Keratinocyte (primary cell): Measurements from ENCODE around the gene GJD4. TPM values are rescaled to one million over a fixed set of nuclear protein-coding genes. Genes with fewer than 3 reads are reported as not detected.

Experiments
- DNase-seq: peaks from one replicate; pipeline ENCODE4 v3.0.0-alpha.2; 2011; ENCODE audit warnings: low read depth, missing footprints, low spot score
- FAIRE-seq: peaks from 2 replicates; lab custom pipeline; 2011; peaks lifted over from hg19 to GRCh38; lab: Jason Lieb, UNC
- H2AFZ ChIP-seq: 2 replicates; pipeline ENCODE4 v1.6.0; 2012; ENCODE audit warnings: low read length, control low read depth, inconsistent platforms; ENCODE audit not compliant: control insufficient read depth
- H3K27ac ChIP-seq: 2 replicates; pipeline ENCODE4 v1.5.1; 2011; ENCODE audit warnings: low read length; ENCODE audit not compliant: control insufficient read depth, insufficient read depth
- H3K27me3 ChIP-seq: 3 replicates; pipeline ENCODE4 v1.6.0; 2011; ENCODE audit warnings: low read length; ENCODE audit not compliant: control insufficient read depth, insufficient read depth; ENCODE audit errors: extremely low read depth
- H3K36me3 ChIP-seq, 2 experiments: 2 replicates in 1 of 2; 3 replicates in 1 of 2; pipeline ENCODE4 v1.5.1; 2011; ENCODE audit warnings: low read length in 2 of 2, mild to moderate bottlenecking in 1 of 2; ENCODE audit not compliant: control insufficient read depth in 2 of 2, insufficient read depth in 2 of 2; ENCODE audit errors: extremely low read depth in 1 of 2
- H3K4me1 ChIP-seq: 3 replicates; pipeline ENCODE4 v1.5.1; 2011; ENCODE audit warnings: low read length; ENCODE audit not compliant: control insufficient read depth, insufficient read depth; ENCODE audit errors: extremely low read depth
- H3K4me2 ChIP-seq: 3 replicates; pipeline ENCODE4 v1.6.0; 2011; ENCODE audit warnings: low read depth, low read length; ENCODE audit not compliant: control insufficient read depth, insufficient read depth; ENCODE audit errors: extremely low read depth
- H3K4me3 ChIP-seq, 3 experiments: fragments of 200-600 bp in 1 of 3; sonication (generic) in 1 of 3; 2 replicates in 2 of 3; 3 replicates in 1 of 3; pipeline ENCODE4 v1.5.1; 2011 to 2016; ENCODE audit warnings: low read length in 3 of 3, mild to moderate bottlenecking in 3 of 3, control low read depth in 2 of 3, inconsistent platforms in 1 of 3, low read depth in 1 of 3, mixed read lengths in 1 of 3, mixed run types in 1 of 3, moderate library complexity in 1 of 3; ENCODE audit not compliant: control insufficient read depth in 2 of 3, insufficient read depth in 2 of 3; ENCODE audit errors: extremely low read depth in 1 of 3
- H3K79me2 ChIP-seq: 2 replicates; pipeline ENCODE4 v1.6.0; 2012; ENCODE audit warnings: low read length; ENCODE audit not compliant: control insufficient read depth, insufficient read depth
- H3K9ac ChIP-seq: 3 replicates; pipeline ENCODE4 v1.6.0; 2011; ENCODE audit warnings: low read length; ENCODE audit not compliant: control insufficient read depth, insufficient read depth; ENCODE audit errors: extremely low read depth
- H3K9me1 ChIP-seq: 3 replicates; pipeline ENCODE4 v1.6.0; 2011; ENCODE audit warnings: low read length; ENCODE audit not compliant: control insufficient read depth, insufficient read depth; ENCODE audit errors: extremely low read depth
- H3K9me3 ChIP-seq: 2 replicates; pipeline ENCODE4 v1.5.1; 2012; ENCODE audit warnings: low read depth, low read length; ENCODE audit not compliant: control insufficient read depth
- H4K20me1 ChIP-seq: 3 replicates; pipeline ENCODE4 v1.6.0; 2011; ENCODE audit warnings: low read length; ENCODE audit not compliant: control insufficient read depth, insufficient read depth; ENCODE audit errors: extremely low read depth
- EZH2 ChIP-seq: IDR thresholded peaks from one replicate; pipeline ENCODE4 v1.6.1; 2012; ENCODE audit warnings: inconsistent platforms, mild to moderate bottlenecking, low read length, moderate library complexity
- dilution Hi-C: fragments of 300-500 bp; cut with MboI; formaldehyde crosslinking; loops from one replicate; pipeline ENCODE4 v1.7.0; 2020; ENCODE audit warnings: low sequenced_read_pairs; ENCODE audit not compliant: extremely low pct_ligation_motif_present
- polyA plus RNA-seq, 5 experiments: library from polyadenylated mRNA; depleted of rRNA in 3 of 5; stranded (reverse) in 3 of 5; stranded (forward) in 1 of 5; unstranded in 1 of 5; fragments of >200 nt; gene quantifications; 1 replicate in 1 of 5; 2 replicates in 3 of 5; 3 replicates in 1 of 5; pipeline versions ENCODE4 v1.2.1 to v1.2.3, GENCODE V29; 2011 to 2012; ENCODE audit warnings: missing spikeins in 2 of 5, low read depth in 1 of 5, low replicate concordance in 1 of 5
- TF ChIP-seq, protein P1 (sequence below), 3 experiments: IDR thresholded peaks in 1 of 3; conservative IDR thresholded peaks in 1 of 3; optimal IDR thresholded peaks in 1 of 3; 2 replicates in 2 of 3; 3 replicates in 1 of 3; pipeline versions ENCODE3 to v1.5.1; 2011; ENCODE audit warnings: low read length in 3 of 3, mild to moderate bottlenecking in 3 of 3, moderate library complexity in 2 of 3, control low read depth in 1 of 3, inconsistent platforms in 1 of 3; ENCODE audit not compliant: insufficient read depth in 2 of 3; ENCODE audit errors: extremely low read depth in 1 of 3

GJD4 gene
- polyA plus RNA-seq, 1 donor (not counting 4 experiments of a cell fraction or from before 2014, with no cell fraction given): not detected

DNA sequence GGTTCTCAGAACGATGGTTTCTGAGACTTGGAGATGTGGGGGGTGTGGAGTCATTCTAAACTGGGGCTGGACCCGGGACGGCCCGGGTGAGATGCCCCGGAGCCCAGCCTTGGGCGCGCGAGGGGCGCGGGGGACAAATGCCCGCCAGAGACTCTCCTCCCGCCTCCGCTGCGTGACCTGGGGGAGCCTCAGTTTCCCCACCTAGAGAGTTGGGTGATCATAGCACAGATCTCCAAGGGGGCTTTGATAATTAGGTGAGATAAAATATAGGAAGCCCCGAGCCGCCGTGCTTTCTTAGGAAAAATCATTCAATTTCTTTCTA is 37.6 kb downstream of the GJD4 start:
- Histone ChIP-seq H2AFZ (peak overlapping the region; percentile 99), H3K27me3 (peaks cover 5% of the 10 kb centered on the region), H3K9me3 (no peaks in the 10 kb centered on the region), H3K36me3 (no peaks in the 10 kb centered on the region), H4K20me1 (no peaks in the 10 kb centered on the region), H3K9me1 (no peaks in the 10 kb centered on the region), H3K4me1 (peaks cover 16% of the 10 kb centered on the region), H3K79me2 (peaks cover 3% of the 10 kb centered on the region), H3K4me2 (peak overlapping the region; percentile 94), H3K27ac (no peak overlapping the region), H3K9ac (peak overlapping the region; percentile 62), H3K4me3 (peak overlapping the region; percentile 65 to 81 (median 78))
- FAIRE-seq: no peak
- no peak for DNase-seq
- TF ChIP-seq EZH2: no peak
- TF ChIP-seq, protein P1, sequence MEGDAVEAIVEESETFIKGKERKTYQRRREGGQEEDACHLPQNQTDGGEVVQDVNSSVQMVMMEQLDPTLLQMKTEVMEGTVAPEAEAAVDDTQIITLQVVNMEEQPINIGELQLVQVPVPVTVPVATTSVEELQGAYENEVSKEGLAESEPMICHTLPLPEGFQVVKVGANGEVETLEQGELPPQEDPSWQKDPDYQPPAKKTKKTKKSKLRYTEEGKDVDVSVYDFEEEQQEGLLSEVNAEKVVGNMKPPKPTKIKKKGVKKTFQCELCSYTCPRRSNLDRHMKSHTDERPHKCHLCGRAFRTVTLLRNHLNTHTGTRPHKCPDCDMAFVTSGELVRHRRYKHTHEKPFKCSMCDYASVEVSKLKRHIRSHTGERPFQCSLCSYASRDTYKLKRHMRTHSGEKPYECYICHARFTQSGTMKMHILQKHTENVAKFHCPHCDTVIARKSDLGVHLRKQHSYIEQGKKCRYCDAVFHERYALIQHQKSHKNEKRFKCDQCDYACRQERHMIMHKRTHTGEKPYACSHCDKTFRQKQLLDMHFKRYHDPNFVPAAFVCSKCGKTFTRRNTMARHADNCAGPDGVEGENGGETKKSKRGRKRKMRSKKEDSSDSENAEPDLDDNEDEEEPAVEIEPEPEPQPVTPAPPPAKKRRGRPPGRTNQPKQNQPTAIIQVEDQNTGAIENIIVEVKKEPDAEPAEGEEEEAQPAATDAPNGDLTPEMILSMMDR (optimal IDR thresholded peaks at IDR 0.05 in 1 of 3, IDR thresholded peaks at IDR 0.05 in 1 of 3, conservative IDR thresholded peaks at IDR 0.05 in 1 of 3; ENCODE audit: extremely low read depth in 1 of 3, insufficient read depth in 2 of 3, low read length in 3 of 3): no peak
- dilution Hi-C loops: loop anchor here (25.0 kb wide), 1 partner anchor 1145 kb away; no protein-coding TSS in a partner anchor

DNA sequence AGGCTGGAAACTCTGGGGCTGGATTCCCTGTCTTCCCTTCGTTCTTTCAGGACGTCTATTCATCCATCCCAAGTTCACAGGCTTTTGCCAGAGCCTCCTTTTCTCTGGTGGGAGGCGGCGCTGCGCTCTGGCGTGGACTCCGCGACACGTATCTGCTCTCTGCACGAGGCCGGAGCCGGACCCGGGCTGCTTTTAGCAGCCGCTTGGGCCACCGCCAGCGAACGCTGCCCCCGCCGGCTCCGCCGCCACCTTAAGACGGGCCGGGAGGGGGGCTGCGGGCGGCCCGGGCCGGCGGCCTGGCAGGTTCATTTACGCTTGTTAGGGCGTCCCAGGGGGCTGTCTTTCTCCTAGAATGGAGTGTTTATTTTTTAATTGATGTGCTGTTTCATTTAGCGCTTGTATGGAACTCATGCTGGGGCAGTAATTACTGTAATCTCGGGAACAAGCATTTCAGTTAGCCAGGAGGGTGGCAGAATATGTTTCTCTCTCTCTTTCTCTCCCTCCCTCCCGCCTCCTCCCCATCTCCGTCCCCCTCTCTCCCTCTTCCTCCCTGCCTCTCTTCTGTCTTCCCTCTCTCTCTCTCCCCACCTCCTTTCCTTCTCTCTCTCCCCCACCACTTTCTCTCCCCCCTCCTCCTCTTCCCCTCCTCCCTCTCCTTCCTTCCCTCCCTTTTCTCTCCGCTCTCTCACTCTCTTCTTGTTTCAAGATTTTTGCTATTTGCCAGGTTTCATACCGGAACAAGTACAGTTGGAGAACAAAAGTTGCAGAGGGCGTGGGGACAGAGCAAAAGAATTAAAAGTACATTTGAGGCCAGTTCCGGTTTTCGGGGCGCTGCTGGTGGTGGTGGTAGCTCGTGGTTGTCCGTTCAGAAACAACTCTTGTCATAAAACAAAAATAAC is 38.3 kb downstream of the GJD4 start:
- peak overlapping the region; percentile 73 for H2AFZ ChIP-seq
- no peak for FAIRE-seq
- H3K79me2 ChIP-seq: peaks cover 3% of the 10 kb centered on the region
- peaks cover 16% of the 10 kb centered on the region for H3K4me1 ChIP-seq
- peaks cover 5% of the 10 kb centered on the region for H3K27me3 ChIP-seq
- H4K20me1 ChIP-seq: no peaks in the 10 kb centered on the region
- H3K27ac ChIP-seq: no peak overlapping the region
- no peaks in the 10 kb centered on the region for H3K9me1 ChIP-seq
- peak; percentile 29 for TF ChIP-seq EZH2
- TF ChIP-seq, protein P1 (optimal IDR thresholded peaks at IDR 0.05 in 1 of 3, IDR thresholded peaks at IDR 0.05 in 1 of 3, conservative IDR thresholded peaks at IDR 0.05 in 1 of 3; ENCODE audit: extremely low read depth in 1 of 3, insufficient read depth in 2 of 3, low read length in 3 of 3): no peak
- H3K4me2 ChIP-seq: peak overlapping the region; percentile 94
- peak overlapping the region; percentile 62 for H3K9ac ChIP-seq
- dilution Hi-C loops: loop anchor here (25.0 kb wide), 1 partner anchor 1144 kb away; no protein-coding TSS in a partner anchor
- no peaks in the 10 kb centered on the region for H3K36me3 ChIP-seq
- no peak for DNase-seq
- no peaks in the 10 kb centered on the region for H3K9me3 ChIP-seq
- H3K4me3 ChIP-seq: peak overlapping the region; percentile 65 to 81 (median 78)
